DMS53 treated with DMSO at 0.1 percent for 48 hours (cell line): ENCODE measurements around the gene RGS12.

Experiments used
- DNase-seq: peaks from one replicate; lab custom pipeline; 2025; ENCODE audit not compliant: unreplicated experiment; lab: John Stamatoyannopoulos, UW

The RGS12 gene

DNA sequence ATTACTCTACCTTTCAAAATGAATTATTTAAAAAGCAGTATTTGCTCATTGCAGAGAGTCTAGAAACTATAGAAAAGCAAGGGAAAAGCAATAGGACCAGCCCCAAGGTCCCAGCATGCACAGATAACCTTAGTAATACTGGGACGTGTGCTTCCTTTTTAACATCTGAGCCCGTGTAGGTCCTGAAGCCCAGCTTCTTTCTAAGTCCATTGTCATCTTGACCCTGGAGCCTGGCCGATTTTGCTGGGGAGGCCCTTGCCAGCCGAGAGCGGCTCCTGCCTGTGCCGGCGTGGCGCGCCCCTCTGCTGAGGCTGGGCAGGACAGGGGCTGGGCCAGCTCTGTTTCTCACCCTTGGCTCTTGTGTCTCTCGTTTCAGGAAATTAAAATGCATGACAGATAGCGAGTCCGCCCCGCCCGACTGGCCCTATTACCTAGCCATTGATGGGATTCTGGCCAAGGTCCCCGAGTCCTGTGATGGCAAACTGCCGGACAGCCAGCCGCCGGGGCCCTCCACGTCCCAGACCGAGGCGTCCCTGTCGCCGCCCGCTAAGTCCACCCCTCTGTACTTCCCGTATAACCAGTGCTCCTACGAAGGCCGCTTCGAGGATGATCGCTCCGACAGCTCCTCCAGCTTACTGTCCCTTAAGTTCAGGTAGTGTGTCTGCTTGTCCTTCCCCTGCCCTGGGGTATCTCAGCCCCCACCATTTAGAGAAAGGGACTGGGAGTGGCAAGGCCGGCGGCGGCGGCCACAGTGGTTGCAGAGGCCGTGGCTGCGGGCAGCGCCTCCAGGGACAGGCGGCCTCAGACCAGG, 39.8 kb upstream of the RGS12 start:
- DNase-seq, result no peak

DNA sequence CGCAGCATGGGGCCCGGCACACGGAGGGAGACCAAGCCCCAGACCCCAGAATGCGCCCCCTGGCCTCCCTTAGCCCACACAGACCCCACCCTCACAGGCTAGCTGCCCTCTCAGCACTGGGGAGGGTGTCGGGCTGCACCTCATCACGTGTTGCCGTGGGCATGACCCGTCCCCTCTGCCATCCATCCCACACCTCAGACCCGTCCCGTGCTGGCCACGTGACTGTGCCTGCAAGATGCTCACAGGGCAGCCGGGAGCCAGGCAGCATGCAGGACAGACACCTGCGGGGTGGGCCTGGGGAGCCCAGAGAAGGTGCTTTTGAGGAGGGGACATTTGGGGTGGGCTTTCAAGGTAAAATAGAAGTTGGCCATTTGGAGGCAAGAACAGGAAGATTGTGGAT, 39.0 kb upstream of the RGS12 start:
- DNase-seq, result no peak

DNA sequence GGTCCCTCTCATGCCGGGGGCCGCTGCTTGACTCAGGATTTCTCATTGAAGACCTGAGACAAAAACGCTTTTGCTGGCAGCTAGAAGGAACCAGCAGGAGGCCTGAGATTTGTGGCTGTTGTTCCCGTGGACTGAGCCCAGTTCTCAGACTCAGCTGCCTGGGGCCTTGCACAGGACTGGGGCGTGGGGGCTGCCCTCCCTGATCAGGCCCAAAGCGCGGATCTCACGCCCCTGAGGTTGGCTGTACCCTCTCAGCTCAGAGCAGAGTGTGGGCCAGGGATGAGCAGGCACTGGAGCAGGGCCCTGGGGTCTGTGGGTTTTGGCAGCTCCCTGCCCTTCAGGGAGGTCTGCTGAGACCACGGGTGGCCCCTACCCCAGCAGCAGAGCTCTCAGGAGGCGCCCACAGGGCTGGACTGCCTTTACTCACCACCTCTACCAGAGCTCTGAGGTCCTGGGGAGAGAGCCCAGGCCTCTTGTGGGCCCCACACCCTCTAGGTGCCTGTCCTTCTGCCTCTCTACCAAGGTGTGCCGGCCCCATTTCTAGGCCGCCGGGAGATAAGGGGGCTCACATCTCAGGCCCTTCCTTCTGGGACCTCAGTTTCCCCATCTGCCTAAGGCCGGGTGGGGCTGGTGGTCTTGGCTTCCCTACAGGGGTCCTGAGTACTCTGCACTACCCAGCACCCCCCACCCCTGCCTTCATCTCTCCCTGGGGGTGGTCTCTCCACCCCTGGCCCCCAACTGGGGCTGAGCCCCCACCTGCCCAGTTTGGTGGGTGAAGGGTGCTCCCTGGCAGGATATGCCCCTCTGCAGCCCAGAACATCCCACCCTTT, 38.3 kb upstream of the RGS12 start:
- no peak for DNase-seq

DNA sequence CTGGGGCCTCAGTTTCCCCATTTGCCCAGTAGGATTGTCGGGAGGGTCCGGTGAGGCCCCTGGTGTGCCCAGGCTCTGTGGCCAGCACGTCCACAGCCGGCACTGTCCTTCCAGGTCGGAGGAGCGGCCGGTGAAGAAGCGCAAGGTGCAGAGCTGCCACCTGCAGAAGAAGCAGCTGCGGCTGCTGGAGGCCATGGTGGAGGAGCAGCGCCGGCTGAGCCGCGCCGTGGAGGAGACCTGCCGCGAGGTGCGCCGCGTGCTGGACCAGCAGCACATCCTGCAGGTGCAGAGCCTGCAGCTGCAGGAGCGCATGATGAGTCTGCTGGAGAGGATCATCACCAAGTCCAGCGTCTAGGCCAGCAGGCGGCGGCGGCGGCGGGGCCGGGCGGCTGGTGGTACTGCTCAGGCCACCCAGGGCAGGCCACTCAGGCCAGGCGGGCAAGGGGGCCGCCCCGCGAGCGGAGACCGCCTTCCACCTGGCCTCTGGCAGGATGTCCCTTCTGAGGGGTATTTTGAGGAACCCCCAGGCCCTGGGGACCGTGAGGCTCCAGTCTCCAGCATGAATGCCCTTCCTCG, 37.1 kb upstream of the RGS12 start:
- no peak for DNase-seq

DNA sequence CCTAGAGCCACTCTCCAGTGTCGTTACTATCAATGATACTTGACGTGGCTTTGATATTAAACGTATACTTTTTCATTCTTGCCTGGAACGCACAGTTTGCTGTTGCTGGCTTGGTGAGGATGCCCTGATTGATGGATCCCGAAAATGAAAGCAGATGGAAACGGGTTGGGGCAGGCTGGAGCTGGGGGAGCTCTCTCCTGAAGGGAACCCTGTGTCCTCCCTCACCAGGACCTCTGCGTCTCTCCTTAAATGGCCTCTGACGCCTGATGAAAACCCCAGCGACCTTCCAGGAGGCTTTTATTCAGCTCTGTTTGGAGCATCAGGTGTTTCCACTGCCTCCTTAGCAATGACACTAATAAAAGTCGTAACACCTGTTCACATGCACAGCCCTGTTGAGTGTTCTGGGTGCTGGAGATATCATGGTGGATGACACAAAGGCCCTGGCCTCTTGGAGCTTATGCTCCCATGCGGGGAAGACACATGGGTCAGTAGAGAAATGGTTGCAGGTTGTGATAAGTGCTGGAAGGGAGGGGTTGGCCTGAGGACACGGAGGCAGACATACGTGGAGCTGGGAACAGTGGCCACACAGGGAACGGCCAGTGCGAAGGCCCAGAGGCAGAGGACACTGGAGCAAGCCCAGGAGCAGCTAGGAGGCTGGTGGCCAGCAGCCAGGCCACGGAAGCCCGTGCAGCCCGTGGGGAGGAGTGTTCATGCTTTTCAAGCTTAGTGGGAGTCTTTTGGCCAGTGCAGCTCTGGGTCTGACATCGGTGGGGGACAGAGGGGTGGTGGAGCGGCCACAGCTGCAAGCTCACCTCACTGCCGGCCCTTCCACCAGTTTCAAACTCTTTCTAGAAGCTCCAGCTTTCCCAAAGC, 36.4 kb upstream of the RGS12 start:
- DNase-seq, result no peak

DNA sequence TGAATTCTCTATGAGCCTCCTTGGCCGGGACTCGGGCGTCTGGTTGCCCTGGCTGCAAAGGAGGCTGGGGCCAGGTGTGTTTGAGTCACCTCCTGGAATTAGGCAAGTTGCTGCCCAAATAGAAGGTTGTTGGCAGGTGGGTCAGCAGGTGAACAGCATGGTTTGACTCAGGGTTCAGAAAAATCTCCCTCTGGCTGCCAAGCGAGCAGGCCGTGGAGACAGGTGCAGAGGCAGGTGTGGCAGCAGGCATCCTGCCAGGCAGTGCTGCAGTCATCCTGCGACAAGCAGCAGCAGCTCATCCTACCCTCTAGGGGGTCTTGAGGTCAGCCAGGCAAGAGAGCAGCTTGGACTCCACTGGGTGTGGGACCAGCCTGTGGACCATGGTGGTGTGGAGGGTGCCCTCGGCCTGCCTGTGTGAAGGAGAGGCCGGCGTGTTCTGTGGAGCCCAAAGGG, 35.7 kb upstream of the RGS12 start:
- DNase-seq, result peak; percentile 95

DNA sequence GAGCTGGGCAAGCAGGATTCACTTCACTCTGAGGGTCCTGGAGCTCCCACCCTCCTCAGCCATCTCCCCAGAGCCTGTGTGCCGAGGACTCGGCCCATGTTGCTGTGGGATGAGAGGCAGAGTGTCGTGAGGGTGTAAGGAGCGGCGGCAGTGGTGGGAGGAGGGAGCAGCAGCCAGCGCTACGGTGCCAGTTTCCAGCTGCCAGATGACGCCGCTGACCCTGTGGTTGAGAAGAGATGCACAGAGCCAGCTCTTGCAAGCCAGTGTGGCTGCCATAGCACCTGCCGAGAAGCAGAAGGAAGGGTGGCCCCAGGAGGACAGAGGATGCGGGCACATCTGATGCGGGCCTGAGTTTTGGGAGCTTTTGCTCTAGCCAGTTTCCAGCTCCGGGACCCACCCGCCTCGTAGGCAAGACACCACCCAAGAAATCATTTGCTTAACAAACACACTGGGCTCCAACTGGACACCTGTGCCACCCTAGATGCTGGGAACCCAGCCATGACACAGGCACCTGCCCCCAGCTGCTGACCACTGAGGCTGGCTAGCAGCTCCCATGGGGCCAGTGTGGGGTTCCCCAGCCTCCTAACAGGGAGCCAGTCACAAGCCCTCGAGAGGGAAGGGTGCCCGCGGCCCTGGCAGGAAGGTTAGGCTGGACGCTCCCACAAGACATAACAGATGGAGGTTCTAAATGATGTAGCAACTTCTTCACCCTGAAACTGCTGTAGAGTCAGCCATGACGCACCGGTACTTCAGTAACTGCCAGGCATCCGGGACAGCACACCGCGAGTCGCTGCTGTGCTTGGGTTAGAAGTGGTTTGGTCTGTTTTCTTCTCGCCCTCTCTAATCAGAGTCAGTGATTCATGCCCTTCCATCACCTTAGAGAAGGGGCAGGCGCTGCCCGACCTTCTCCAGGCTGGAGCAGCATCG, 35.0 kb upstream of the RGS12 start:
- DNase-seq, result peak; percentile 69

DNA sequence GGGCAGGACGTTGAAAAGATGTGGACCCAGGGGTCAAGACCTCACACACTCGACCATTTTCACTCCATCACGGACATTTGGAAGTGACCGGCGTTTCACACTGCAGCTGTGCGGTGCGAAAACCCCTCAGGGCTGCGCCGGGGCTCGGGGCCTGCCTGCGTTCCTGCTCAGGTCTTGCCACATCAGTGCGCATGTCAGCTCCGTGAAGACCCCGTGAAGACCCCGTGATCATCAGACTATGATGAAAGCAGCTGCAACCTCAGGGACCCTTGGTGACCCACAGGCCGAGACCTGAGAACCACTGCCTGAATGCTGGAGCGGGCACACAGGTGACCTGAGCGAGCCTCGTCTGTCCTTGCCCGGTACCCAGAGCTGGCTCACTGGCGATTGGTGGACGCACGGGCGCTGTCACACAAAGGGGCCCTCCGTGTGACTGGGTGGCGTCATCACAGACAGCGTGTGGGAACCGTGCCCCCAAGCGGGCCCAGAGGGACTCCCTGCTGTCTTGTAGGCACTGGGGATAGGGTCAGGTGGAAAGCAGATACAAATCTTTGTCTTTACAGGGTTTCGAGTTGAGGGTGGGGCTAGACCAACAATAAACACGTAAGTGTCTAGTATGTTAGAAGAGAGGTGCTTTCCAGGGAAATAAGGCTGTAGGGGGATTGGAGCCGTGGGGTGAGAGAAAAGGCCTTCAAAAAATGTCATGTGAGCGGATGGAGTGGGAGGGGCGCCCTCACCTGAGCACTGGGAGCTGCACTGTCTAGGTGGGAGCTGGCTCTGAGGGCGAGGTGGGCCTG, 31.2 kb upstream of the RGS12 start:
- no peak for DNase-seq

DNA sequence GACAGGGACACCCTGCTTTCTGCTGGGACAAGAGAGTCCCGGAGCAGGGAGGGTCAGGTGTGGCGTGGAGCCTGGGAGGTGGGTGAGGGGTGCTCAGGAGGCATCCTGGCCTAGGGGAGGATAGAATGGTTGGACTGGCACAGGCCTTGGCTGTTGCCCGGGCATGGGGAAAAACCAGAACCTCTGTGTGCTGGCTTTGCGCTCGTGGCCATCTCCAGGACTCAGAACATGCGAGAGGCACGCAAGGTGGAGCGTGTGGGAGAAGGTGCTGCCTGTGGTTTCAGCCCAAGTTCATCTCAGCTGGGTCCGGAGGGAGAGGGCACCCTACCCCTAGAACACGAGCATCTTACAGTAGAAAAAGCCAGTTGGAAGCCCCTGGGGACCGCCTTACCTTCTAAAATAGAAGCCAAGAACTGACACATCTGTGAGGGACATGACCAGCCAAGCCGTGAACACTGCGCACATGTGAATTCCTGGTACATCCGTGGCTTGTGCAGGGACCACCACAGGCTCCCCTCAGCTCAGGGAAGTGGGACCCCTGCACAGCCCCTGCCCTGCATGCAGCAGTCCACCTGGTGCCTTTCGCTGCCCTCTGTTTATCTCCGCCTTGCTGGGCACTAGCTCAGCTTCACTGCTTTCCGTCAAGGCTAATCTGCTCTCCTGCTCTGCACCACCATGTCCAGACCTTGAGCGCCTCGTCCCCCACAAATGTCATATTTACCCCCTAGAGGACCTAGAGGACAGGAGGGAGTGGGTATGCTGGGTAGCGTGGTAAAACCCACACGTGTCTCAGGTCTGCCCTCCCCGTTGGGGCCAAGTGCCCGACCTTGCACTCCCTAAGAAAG, 30.4 kb upstream of the RGS12 start:
- no peak for DNase-seq

DNA sequence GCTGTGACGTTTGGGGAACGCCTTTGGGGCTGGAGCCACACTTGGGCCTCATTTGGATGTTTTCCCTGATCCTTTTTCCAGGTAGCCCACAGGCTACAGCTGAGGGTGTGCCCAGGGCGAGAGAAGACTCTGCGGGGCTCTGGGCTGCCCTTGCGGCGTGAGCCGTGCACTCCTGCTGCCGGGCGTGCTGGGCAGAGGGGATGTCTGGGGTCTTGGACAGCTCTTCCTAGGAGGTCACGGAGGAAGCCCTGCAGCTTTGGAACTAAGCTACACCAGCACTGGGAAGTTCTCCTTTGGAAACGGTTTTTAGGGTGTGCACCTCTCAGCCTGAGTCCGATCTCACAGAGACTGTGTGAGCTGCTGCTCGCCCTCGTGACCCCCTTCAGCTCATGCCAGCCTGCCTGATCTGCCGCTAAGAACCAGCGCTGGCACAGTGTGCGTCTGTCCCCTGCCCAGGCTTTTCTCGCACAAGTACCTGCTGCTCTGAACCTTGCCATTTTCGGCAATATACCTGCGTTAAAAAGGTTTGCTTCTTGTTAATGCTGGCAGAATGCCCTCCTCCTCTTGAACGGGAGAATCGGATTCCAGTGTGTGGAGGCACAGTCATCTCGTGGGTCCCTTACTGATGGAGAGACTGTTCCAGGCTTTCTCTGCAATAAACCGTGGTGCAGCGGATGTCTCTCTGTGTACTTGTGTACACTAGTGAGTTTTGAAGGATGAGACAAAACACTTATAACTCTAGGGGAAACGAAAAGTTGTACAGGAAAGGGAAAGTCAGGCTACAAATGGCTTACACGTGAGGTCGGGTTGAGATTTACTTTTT, 29.6 kb upstream of the RGS12 start:
- DNase-seq, result no peak

DNA sequence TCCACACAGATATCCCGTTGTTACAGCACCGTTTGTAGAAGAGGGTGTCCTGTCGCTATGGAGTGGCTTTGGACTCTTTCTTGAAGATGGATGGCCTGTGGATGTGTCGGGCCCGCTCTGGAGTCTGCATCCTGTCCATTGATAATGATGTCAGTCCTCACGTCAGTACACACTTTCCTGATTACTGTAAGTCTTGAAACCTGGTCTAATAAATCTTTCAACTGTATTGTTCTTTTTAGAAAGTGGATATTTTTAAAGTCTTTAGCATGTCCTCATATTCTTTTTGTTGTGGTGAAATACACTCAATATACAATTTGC, 29.0 kb upstream of the RGS12 start:
- DNase-seq, result no peak

DNA sequence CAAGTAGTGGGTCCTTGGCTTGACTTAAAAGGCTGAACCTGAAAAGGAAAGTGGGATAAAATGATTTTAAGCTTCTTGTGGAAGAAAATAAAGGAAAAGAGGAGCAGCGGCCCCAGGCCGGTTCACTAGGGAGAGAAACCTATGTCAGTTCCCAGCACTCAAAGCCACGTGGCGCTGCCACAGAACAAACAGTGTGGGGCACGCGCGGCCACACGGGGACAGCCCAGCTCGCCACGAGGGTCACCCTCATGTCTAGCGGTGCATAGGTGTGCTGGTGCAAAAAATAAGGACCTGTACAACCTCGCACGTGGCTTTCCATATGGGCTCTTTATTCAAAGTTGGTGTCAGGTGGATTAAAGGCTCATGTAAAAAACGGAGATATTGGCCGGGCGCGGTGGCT, 26.7 kb upstream of the RGS12 start:
- no peak for DNase-seq

DNA sequence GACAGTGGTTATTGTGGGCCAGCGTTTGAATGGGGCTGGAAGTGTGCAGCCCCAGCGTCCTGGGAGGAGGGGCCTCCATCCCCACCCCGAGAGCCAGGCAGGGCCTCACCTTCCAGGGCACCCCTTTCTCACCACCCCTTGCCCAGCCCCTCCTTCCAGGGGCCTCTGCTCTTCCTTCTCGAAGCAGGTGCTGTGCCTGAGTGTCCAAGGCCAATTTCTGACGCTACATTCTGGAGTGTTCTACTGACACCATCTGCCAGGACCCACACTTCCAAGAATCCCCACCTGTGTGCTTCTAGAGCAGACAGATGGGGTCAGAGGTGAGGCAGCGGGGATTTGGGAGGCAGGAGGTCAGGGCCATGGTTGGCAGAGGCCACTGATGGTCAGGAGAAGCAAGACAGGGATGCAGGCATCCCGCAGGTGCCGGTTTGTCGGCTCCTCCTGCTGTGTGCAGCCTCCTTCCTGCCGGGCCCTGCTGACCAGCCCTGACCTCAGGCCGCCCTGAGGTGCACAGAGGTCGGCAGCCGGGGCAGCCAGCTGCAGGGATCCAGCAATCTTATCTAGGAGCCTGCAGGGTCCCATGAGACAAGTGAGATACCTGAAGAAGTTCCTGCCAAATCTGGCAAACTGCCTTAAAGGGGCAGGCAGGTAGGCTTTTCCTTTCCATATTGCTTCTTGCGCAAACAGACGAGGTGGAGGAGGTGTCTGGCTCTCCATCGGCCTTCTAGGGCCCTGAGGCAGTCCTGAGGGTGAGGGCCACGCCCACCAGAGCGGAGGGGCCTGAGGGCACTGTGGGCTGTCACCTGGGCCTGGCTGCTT, 25.0 kb upstream of the RGS12 start:
- no peak for DNase-seq

DNA sequence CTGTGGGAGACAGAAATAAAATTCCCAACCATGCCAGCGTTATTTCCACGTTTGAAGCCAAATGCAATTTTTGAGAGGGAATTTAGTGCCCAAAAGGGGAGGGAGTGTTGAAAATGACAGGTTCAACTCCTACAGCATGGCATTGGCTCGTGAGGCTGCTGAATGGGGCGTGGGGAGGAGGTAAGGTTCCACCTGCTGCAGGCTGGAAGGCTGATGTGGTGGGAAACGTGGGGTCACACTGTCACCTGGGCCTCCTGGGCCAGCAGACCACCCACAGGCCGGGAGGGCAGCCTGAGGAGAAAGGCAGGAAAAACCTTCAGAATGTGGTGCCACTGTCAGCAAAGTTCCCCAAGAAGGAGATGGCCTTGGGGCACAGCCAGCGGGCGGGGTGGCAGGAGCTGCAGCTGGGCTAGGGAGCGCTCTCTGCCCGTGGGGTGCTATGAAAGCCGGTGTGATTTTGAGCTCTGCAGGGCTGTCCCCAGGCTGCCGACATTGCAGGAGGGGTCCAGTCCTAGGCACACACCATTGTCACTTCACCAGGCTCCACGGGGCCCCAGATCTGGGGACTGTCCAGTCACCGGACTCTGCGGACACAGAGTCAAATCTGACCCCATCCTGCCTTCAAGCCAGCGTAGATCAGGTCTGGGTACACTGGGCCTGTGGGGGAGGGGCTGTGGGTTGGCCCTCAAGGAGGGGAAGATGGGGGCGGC, 24.3 kb upstream of the RGS12 start:
- no peak for DNase-seq

DNA sequence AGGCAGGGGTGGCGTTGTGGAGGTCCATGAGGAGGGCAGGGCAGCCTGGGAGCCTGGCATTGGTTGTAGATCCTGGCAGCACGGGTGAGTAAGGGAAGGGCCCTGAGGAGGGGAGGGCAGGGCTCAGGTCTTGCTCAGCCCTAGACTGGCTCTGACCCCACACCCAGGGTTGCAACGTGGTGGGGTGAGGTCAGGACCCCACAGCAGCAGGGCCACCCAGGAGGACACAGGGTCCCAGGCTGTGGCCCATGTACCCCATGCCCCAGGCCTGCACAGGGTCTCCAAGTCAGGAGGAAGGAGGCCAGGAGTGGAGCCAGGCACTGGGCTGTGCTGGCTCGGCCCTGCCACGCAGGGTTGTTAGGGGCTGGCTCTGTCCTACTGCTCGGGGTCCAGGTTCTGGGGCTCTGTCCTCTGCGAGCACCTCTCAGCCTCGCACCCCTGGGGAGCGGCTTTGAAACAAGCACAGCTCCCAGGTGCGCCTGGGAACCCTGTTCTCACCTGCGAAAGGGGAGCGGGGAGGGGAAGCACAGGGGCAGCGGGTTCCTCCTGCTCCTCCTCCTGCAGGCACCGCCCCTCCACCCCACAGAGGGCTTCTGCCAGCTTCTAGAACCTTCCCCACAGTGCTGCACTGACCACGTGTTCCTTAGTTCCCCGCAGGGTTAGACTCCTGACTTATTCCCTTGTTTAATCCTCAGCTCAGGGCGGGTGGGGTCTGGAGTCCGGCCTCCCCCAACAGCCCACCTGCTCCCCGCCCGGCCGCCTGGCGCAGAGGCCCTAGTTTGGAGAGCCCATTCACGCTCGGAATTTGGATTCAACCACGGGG, 23.5 kb upstream of the RGS12 start:
- no peak for DNase-seq
